HG03108 (cell line): ENCODE results near the gene PTEN.

Experiments used
- ATAC-seq: cut with Tn5 transposase; IDR thresholded peaks from one replicate; pipeline ENCODE4 v1.9.1; 2021; ENCODE audit warnings: moderate library complexity; ENCODE audit not compliant: unreplicated experiment

The PTEN gene

GRCh38 chr10:87915989-87916388 is 52.6 kb downstream of the PTEN start:
- ATAC-seq = no peak

- ATAC-seq = no peak
These were observed 53.1 kb downstream of the PTEN start for GRCh38 chr10:87916515-87916914.

- ATAC-seq = no peak
These were observed 54.9 kb downstream of the PTEN start for GRCh38 chr10:87918254-87918859.

- no peak for ATAC-seq
These were observed 57.1 kb downstream of the PTEN start for GRCh38 chr10:87920538-87920937.

GRCh38 chr10:87921931-87922688 is 58.7 kb downstream of the PTEN start:
- ATAC-seq = no peak

GRCh38 chr10:87923233-87923632 is 59.8 kb downstream of the PTEN start:
- no peak for ATAC-seq

GRCh38 chr10:87925570-87925969 is 62.1 kb downstream of the PTEN start:
- no peak for ATAC-seq

- no peak for ATAC-seq
These were observed 63.7 kb downstream of the PTEN start for GRCh38 chr10:87927091-87927490.

GRCh38 chr10:87928996-87929395 is 65.6 kb downstream of the PTEN start:
- no peak for ATAC-seq

- no peak for ATAC-seq
These were observed 66.7 kb downstream of the PTEN start for GRCh38 chr10:87930141-87930540.

- no peak for ATAC-seq
These were observed 67.8 kb downstream of the PTEN start for GRCh38 chr10:87930934-87931835.

GRCh38 chr10:87931836-87932230 is 68.4 kb downstream of the PTEN start:
- ATAC-seq = no peak

- ATAC-seq = no peak
These were observed 72.1 kb downstream of the PTEN start for GRCh38 chr10:87935290-87936141.

- no peak for ATAC-seq
These were observed 76.8 kb downstream of the PTEN start for GRCh38 chr10:87940210-87940609.

GRCh38 chr10:87942884-87943527 is 79.6 kb downstream of the PTEN start:
- no peak for ATAC-seq

GRCh38 chr10:87945984-87946383 is 82.6 kb downstream of the PTEN start:
- ATAC-seq = no peak

- ATAC-seq = no peak
These were observed 89.2 kb downstream of the PTEN start for GRCh38 chr10:87952612-87953011.

GRCh38 chr10:87956055-87956454 is 92.6 kb downstream of the PTEN start:
- no peak for ATAC-seq

GRCh38 chr10:87957702-87958101 is 94.3 kb downstream of the PTEN start:
- ATAC-seq = no peak

GRCh38 chr10:87960230-87960629 is 96.8 kb downstream of the PTEN start:
- no peak for ATAC-seq
